ENCODE data around the gene CCER1.

The CCER1 gene

DNA sequence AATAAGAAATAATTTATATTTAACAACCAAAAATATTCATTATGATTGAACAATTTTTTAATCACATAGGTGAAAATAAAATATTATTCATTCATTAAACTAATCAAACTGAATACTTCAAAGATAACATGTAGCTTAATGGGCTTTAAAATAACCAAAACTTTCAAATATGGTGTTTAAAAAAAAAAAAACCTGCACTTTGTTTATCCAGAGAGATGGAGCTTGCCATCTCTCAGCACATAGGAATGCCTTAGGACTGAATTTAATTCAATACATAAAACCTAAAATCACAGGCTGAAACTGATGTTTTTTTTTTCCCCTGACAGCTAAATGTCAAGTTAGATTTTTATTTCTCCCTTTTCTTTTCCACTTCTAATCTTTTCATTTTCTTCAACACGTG is 14.4 kb upstream of the CCER1 start:
- no peak for FAIRE-seq
- no peak for DNase-seq (ENCODE audit: low spot score)

GRCh38 chr12:90965204-90965603 is 10.2 kb upstream of the CCER1 start:
- FAIRE-seq, result no peak
- no peak for DNase-seq (ENCODE audit: low spot score)

GRCh38 chr12:90964616-90965015 is 9.6 kb upstream of the CCER1 start:
- DNase-seq (ENCODE audit: low spot score) (no peak), FAIRE-seq (no peak)

GRCh38 chr12:90963946-90964345 is 9.0 kb upstream of the CCER1 start:
- FAIRE-seq, result no peak
- DNase-seq (ENCODE audit: low spot score), result no peak

DNA sequence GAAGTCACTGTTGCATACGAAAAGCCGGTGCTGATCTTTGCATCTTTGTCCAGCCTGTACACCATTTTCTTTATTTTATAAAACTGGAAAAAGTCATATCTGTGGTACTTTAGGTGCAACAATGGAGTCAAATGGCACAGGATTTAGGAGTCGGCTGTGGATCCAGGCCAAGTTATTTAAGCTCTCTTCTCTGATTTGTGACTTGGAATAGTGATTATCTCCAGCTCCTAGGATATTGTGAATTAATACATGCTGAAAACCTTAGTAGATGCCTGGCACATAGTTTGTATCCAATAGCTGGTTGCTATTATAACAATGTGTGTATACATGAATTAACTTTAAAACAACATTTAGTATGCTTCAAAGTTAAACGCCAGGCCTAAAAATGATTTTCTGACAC is 6.2 kb upstream of the CCER1 start:
- no peak for DNase-seq (ENCODE audit: low spot score)
- FAIRE-seq, result no peak

DNA sequence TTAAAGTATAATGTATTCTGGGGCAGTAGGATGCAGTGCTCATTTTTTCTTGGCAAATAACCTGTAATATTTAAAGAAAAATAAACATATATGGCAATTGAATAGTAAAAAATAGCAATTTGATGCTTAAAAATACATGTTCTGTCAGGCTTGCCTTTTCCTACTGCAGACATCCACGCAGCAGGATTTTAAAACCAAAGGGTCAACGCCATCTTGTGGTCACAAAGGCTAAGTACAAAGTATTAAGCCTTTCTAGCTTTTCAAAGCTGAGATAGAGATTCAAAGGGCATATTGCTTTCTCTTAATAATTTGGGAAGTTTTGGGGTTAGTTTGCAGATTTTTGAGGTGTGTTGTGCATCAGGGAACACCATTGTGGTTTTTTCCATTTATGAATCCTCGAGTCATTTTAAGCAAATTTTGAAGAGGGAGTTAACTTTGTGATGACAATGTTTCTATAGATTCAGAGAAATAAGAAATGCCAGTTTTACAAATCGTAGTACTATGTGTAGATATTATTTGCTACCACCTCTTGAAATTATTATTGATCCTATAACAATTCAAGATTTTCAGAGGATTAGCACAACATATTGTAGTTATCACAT is 4.7 kb upstream of the CCER1 start:
- FAIRE-seq (peak; percentile 59), DNase-seq (ENCODE audit: low spot score) (peak; percentile 10)

- FAIRE-seq (no peak), DNase-seq (ENCODE audit: low spot score) (no peak)
Measured at GRCh38 chr12:90959032-90959431, 4.1 kb upstream of the CCER1 start.

- DNase-seq (ENCODE audit: low spot score) (no peak), FAIRE-seq (no peak)
Measured at GRCh38 chr12:90958347-90958746, 3.4 kb upstream of the CCER1 start.

- FAIRE-seq (no peak), DNase-seq (ENCODE audit: low spot score) (no peak)
Measured at GRCh38 chr12:90954428-90954827, 548 bp downstream of the CCER1 start.

- DNase-seq (ENCODE audit: low spot score) (no peak), FAIRE-seq (no peak)
Measured at GRCh38 chr12:90953956-90954421, 987 bp downstream of the CCER1 start.

DNA sequence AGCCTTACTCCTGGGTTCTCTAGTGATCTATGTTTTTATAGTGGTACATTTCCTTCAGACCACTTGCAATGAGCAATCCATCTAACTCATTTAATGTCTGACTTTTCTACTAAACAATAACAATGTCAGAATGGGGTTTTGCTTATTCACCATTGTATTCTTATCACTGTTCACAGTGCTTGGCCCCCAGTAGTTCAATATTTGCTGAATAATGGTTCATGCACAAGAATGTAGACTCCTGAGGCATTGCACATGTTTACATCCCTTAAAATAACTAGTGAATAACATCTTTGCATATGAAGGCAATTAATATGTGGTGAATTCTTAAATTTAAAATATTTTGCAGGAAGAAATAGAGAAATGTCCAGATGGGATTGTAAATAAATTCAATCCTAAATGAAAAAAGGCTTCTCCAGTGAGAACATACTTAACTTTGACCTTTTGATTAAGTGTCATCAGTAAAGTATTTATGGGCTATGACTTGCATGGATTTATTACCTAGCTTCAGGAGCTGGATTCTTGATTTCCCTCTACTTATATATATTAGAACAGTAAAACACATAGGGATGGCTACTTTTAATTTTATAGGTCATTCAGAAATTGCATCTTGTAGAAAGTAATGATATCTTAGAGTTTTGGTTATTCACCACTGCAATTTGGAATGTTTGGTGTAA is 3.4 kb downstream of the CCER1 start:
- DNase-seq (ENCODE audit: low spot score), result no peak
- FAIRE-seq, result no peak

- FAIRE-seq (no peak), DNase-seq (ENCODE audit: low spot score) (no peak)
Measured at GRCh38 chr12:90947869-90948268, 7.1 kb downstream of the CCER1 start.

- FAIRE-seq, result peak; percentile 80
- peak; percentile 22 for DNase-seq (ENCODE audit: low spot score)
Measured at GRCh38 chr12:90945070-90945649, 9.8 kb downstream of the CCER1 start.

- FAIRE-seq, result no peak
- DNase-seq (ENCODE audit: low spot score), result no peak
Measured at GRCh38 chr12:90943255-90943654, 11.7 kb downstream of the CCER1 start.

- FAIRE-seq, result peak; percentile 12
Measured at GRCh38 chr12:90940872-90941499, 14.0 kb downstream of the CCER1 start.

DNA sequence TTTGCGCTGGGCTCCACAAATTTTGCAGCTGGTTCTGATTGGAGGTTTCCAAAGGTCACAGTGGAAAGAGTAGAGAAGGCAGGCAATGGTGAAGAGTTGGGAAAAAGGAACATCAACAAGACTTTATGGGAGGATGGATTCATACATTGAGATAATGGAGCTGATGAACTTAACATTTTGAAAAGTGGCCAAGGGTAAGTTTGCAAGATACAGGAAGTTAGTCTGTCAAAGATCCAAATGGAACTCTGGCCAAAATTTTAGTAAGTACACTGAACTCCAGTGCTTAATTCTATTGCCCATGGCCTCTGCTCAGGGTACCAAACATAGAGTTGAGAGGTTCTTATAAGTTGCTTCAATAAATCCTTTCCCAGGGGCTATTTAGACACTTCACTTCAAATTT is 15.6 kb downstream of the CCER1 start:
- DNase-seq (ENCODE audit: low spot score) (no peak), FAIRE-seq (no peak)

More at GRCh38 chr12:90940872-90941499, 14.0 kb downstream of the CCER1 start:
- peak; percentile 43 for DNase-seq (ENCODE audit: low spot score)

DNA sequence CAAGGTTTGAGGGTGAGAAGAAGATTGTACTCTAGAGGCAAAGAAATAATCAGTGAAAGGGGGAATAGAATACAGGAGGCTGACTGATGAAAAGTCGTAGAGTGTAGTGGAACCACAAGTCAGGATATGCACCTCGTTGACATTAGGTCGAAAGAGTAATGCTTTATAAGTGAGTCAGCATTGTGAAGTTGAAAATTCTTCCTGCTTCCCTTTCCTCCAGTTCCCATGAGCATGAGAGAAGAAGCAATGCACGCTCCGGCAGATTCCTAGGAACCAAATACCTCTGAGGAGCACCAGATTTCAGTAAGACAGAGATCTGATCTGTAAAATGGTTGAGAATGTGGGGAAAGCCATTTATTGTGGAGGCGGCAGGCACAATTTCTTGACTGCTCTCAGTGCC is 16.5 kb downstream of the CCER1 start:
- FAIRE-seq, result peak; percentile 41
- peak; percentile 56 for DNase-seq (ENCODE audit: low spot score)

DNA sequence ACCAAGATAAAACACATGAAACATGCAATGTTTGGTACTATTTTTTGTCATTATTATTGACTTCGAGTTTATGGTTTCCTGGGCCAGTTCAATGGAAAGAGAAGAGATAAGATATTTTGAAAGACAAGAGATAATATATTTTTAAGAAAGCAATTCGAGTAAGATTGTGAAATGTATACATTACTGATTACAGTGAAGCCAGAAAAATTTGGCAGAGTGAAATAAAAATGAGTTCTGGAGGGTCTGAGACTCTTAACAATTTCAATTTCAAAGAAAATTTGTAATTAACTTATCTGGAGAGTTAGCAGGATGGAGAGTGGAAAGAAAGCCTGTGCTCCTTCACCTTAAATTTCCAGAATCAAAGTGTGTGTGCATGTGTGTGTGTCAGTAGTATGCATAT is 17.3 kb downstream of the CCER1 start:
- no peak for FAIRE-seq
- no peak for DNase-seq (ENCODE audit: low spot score)

GRCh38 chr12:90936230-90937005 is 18.6 kb downstream of the CCER1 start:
- DNase-seq (ENCODE audit: low spot score) (no peak), FAIRE-seq (no peak)

- DNase-seq (ENCODE audit: low spot score) (no peak), FAIRE-seq (no peak)
Measured at GRCh38 chr12:90925562-90925961, 29.4 kb downstream of the CCER1 start.

DNA sequence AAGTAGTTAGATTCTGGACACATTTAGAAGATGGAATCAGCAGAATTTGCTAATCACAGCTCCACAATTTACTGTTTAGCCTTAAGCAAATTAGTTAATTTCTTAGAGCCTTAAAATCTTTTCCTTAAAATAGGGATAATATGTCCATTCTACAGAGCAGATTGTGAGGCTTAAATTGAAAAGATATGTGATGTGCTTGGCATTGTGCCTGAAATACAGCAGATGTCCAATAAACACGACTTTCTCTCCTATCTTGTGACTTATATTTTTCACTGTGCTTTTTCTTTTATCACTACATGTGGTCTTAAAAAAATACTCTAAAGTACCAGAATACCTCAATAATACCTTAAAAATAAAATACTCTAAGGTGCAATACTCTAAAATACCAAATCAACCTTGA is 30.6 kb downstream of the CCER1 start:
- no peak for DNase-seq (ENCODE audit: low spot score)
- FAIRE-seq, result no peak

Data from RCC 7860 (cell line).